ENCODE data around the gene SHKBP1. TPM values are rescaled to one million over a fixed set of nuclear protein-coding genes. Genes with fewer than 3 reads are reported as not detected.
A peak's percentile ranks its signal among the peaks of the same experiment; 100 is the strongest.

The SHKBP1 gene
- total RNA-seq, 3 donors from 2014 or later = 25.8 to 42.9 (median 34.1) TPM

- no peaks in the 10 kb centered on the region for H3K9me3 ChIP-seq
- intact Hi-C loops (cut with DNase I; ENCODE audit: low total_unique reads) = no loop called here
- TF ChIP-seq POLR2AphosphoS5 (IDR thresholded peaks at IDR 0.05) = no peak
- no peak for TF ChIP-seq POLR2A (IDR thresholded peaks at IDR 0.05)
- TF ChIP-seq CTCF (IDR thresholded peaks at IDR 0.05) = no peak
- H3K4me1 ChIP-seq = peaks cover 17 to 24% of the 10 kb centered on the region in 2 donors
- H3K4me3 ChIP-seq = peak overlapping the region; percentile 48 to 70 (median 59)
- H3K36me3 ChIP-seq = no peaks in the 10 kb centered on the region
- no peak for DNase-seq (ENCODE audit: low spot score in 2 of 2)
- H3K27ac ChIP-seq = peak overlapping the region; percentile 10 to 76
- H3K27me3 ChIP-seq = peaks cover 0 to 26% of the 10 kb centered on the region in 2 donors
Observed at GRCh38 chr19:40600570-40601133, 24.0 kb downstream of the SHKBP1 start.

- DNase-seq (ENCODE audit: low spot score in 2 of 2) = no peak
- Histone ChIP-seq H3K36me3 (no peaks in the 10 kb centered on the region), H3K9me3 (no peaks in the 10 kb centered on the region), H3K4me1 (peaks cover 17 to 24% of the 10 kb centered on the region in 2 donors), H3K27ac (peak within 1 kb of the TSS; percentile 89), H3K4me3 (peak within 1 kb of the TSS; percentile 48 to 70 (median 59)), H3K27me3 (peaks cover 0 to 24% of the 10 kb centered on the region in 2 donors)
- intact Hi-C loops (cut with DNase I; ENCODE audit: low total_unique reads) = no loop called here
- TF ChIP-seq POLR2AphosphoS5 (IDR thresholded peaks at IDR 0.05) (no peak), POLR2A (IDR thresholded peaks at IDR 0.05) (no peak), CTCF (IDR thresholded peaks at IDR 0.05) (no peak)
Observed at GRCh38 chr19:40601134-40601974, 24.7 kb downstream of the SHKBP1 start, which contains the start of gene LTBP4. Gene LTBP4 (plus strand): TSS chr19:40601369. CDS start chr19:40601388, 19 bp downstream.

- peak overlapping the region; percentile 48 to 70 (median 59) for H3K4me3 ChIP-seq
- no peak for TF ChIP-seq POLR2AphosphoS5 (IDR thresholded peaks at IDR 0.05)
- no peak for TF ChIP-seq CTCF (IDR thresholded peaks at IDR 0.05)
- no peak for TF ChIP-seq POLR2A (IDR thresholded peaks at IDR 0.05)
- peaks cover 17% of the 10 kb centered on the region in 2 donors for H3K4me1 ChIP-seq
- H3K27ac ChIP-seq = peak overlapping the region; percentile 89
- peaks cover 0 to 8% of the 10 kb centered on the region in 2 donors for H3K27me3 ChIP-seq
- H3K9me3 ChIP-seq = no peaks in the 10 kb centered on the region
- no peak for DNase-seq (ENCODE audit: low spot score in 2 of 2)
- no peaks in the 10 kb centered on the region for H3K36me3 ChIP-seq
- intact Hi-C loops (cut with DNase I; ENCODE audit: low total_unique reads) = no loop called here
Observed at GRCh38 chr19:40603071-40603388, 26.4 kb downstream of the SHKBP1 start.

GRCh38 chr19:40603389-40604170 is 26.9 kb downstream of the SHKBP1 start:
- peaks cover 15 to 17% of the 10 kb centered on the region in 2 donors for H3K4me1 ChIP-seq
- intact Hi-C loops (cut with DNase I; ENCODE audit: low total_unique reads) = no loop called here
- H3K27ac ChIP-seq = peak overlapping the region; percentile 89
- H3K36me3 ChIP-seq = no peaks in the 10 kb centered on the region
- peak overlapping the region; percentile 48 to 70 (median 59) for H3K4me3 ChIP-seq
- H3K9me3 ChIP-seq = no peaks in the 10 kb centered on the region
- DNase-seq (ENCODE audit: low spot score in 2 of 2) = peak; percentile 98 to 99
- H3K27me3 ChIP-seq = peaks cover 0 to 4% of the 10 kb centered on the region in 2 donors
- TF ChIP-seq POLR2AphosphoS5 (IDR thresholded peaks at IDR 0.05) = peak; percentile 65 to 71 (median 71)
- peak in 1 of 3 donors; percentile 10 for TF ChIP-seq CTCF (IDR thresholded peaks at IDR 0.05)
- no peak for TF ChIP-seq POLR2A (IDR thresholded peaks at IDR 0.05)
